Hair follicle dermal papilla cell (primary cell): ENCODE results near the gene UNC5B. TPM values are rescaled to one million over a fixed set of nuclear protein-coding genes. Genes with fewer than 3 reads are reported as not detected.

Experiments
- total RNA-seq: library from RNA; depleted of rRNA; stranded (reverse); fragments of >200 nt; gene quantifications from 2 replicates; pipeline ENCODE4 v1.2.3, GENCODE V29; 2012

UNC5B gene
- total RNA-seq = 36.1 and 42.4 TPM in 2 replicates

DNA sequence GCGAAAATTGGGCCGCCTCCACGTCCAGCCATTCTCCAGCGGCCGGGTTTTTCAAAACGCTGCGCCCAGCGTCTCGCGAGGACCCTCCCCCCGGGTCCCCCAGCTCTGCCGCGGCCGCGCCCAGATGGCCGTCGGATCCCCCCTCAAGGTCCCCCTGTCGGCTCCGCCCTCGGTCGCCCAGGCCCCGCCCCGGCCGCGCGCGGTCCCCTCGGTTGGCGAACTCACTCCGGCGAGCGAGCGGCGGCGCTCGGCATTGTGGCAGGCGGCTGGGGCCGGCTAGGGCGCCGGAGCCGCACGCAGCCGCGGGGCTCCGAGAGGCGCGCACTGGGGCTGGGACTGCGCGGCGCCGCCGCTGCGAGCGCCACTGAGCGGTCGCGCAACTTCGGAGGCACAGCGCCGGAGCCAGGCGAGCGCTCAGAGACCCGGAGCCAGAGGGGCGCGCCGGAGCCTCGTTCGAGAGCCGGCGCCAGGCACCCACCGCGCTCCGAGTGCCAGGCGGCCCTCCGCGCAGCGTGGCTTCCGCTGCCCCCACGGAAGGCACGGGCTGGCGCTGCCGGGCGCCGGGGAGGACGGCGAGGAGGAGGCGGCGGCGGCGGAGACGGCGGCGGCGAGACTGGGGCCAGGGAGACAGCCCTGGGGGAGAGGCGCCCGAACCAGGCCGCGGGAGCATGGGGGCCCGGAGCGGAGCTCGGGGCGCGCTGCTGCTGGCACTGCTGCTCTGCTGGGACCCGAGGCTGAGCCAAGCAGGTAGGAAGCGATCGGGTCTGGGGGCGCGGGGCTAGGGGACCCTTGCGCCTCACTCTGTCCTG lies at the start of gene UNC5B:
TSS of gene UNC5B (plus strand) at position 253 of the 809 bp plus-strand sequence. CDS start at position 669, 416 bp downstream.

DNA sequence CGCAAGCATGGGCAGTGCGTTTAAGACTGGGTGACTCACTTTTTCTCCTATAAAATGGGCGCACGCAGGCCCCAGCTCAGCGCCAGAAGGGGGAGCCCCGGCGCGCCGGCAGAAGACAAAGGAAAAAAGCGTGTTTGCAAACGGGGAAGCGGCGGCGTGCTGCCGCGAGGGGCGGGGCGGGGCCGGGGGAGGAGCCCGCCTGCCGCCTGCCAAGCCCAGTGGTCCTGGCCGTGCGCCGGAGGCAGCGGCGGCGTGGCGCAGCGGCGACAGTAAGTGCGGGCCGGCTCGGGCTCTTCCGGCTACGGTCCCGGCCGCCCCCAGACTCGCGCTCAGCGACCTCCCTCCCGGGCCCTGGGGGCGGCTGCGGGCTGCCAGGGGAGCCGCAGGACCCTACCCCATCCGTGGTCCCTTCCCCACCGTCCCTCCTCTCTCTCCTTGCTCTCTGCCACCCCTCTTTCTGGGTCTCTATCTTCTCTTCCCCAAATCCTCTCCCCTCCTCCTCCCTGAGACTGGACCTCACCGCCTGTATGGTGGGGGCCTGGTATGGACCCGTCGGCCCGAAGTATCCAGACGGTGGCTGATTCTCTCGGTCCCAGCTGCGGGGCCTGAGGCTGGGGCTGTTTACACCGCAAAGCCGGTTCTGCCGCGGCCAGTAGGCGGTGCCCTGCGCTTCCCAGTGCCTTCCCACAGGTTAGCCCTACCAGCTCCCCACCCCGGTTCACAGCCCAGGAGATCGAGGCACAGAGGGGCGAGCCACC lies 106.9 kb downstream of the UNC5B start, which contains the start of gene SLC29A3:
TSS of gene SLC29A3 (plus strand) at position 218 of the 758 bp plus-strand sequence. CDS start at position 269, 51 bp downstream.

Other genes with a start within 250 kb of the UNC5B start
- gene SLC29A3, start 106.7 kb downstream of the UNC5B start, total RNA-seq = 3.2 and 4.0 TPM in 2 replicates
- gene CDH23, start 184.3 kb downstream of the UNC5B start, total RNA-seq = 0.24 and 0.49 TPM in 2 replicates